Trophoblast cell (in vitro differentiated cells and primary cell): ENCODE measurements around the gene EVI2A.
A peak's percentile ranks its signal among the peaks of the same experiment; 100 is the strongest.

ENCODE experiments used
- DNase-seq, 2 donors: peaks; one replicate each; pipeline ENCODE4 v3.0.0-alpha.2; 2016
- H2AFZ ChIP-seq: 2 replicates; pipeline ENCODE4 v1.6.1; 2013; ENCODE audit warnings: low read length, moderate library complexity, mild to moderate bottlenecking; ENCODE audit not compliant: insufficient read depth, poor library complexity
- H2AK5ac ChIP-seq: 2 replicates; pipeline ENCODE4 v1.6.1; 2013; ENCODE audit warnings: mild to moderate bottlenecking, low read length
- H2BK120ac ChIP-seq: 2 replicates; pipeline ENCODE4 v1.6.1; 2013; ENCODE audit warnings: low read length, mild to moderate bottlenecking, moderate library complexity; ENCODE audit not compliant: insufficient read depth, poor library complexity
- H2BK12ac ChIP-seq: 2 replicates; pipeline ENCODE4 v1.6.1; 2013; ENCODE audit warnings: mild to moderate bottlenecking, low read length, moderate library complexity
- H2BK5ac ChIP-seq: 2 replicates; pipeline ENCODE4 v1.6.1; 2013; ENCODE audit warnings: low read length, low read depth, moderate library complexity, mild to moderate bottlenecking; ENCODE audit not compliant: poor library complexity
- H3K14ac ChIP-seq: 2 replicates; pipeline ENCODE4 v1.6.1; 2013; ENCODE audit warnings: mild to moderate bottlenecking, low read length
- H3K18ac ChIP-seq: 2 replicates; pipeline ENCODE4 v1.6.1; 2013; ENCODE audit warnings: mild to moderate bottlenecking, low read length
- H3K23ac ChIP-seq: 2 replicates; pipeline ENCODE4 v1.6.1; 2013; ENCODE audit warnings: low read length
- H3K27ac ChIP-seq: 2 replicates; pipeline ENCODE4 v1.5.1; 2013; ENCODE audit warnings: low read depth, mild to moderate bottlenecking, inconsistent platforms, low read length, moderate library complexity
- H3K27me3 ChIP-seq: 2 replicates; pipeline ENCODE4 v1.6.1; 2013; ENCODE audit warnings: inconsistent platforms, mild to moderate bottlenecking, low read length, moderate library complexity; ENCODE audit not compliant: insufficient read depth
- H3K36me3 ChIP-seq, 2 experiments: 1 replicate in 1 of 2; 2 replicates in 1 of 2; pipeline ENCODE4 v1.6.1; 2013; ENCODE audit warnings: low read length in 2 of 2, mild to moderate bottlenecking in 2 of 2, moderate library complexity in 1 of 2; ENCODE audit not compliant: insufficient read depth in 2 of 2, control insufficient read depth in 1 of 2
- H3K4ac ChIP-seq: 2 replicates; pipeline ENCODE4 v1.6.1; 2013; ENCODE audit warnings: low read depth, mild to moderate bottlenecking, low read length, moderate library complexity
- H3K4me1 ChIP-seq, 2 experiments: 1 replicate in 1 of 2; 2 replicates in 1 of 2; pipeline ENCODE4 v1.6.1; 2013; ENCODE audit warnings: low read length in 2 of 2, mild to moderate bottlenecking in 2 of 2, moderate library complexity in 1 of 2; ENCODE audit not compliant: insufficient read depth in 2 of 2, control insufficient read depth in 1 of 2
- H3K4me2 ChIP-seq: 2 replicates; pipeline ENCODE4 v1.6.1; 2013; ENCODE audit warnings: inconsistent platforms, mild to moderate bottlenecking, low read length, moderate library complexity
- H3K4me3 ChIP-seq: 2 replicates; pipeline ENCODE4 v1.5.1; 2013; ENCODE audit warnings: mild to moderate bottlenecking, low read depth, low read length, inconsistent platforms
- H3K79me1 ChIP-seq: one replicate; pipeline ENCODE4 v1.6.1; 2013; ENCODE audit warnings: low read length
- H3K79me2 ChIP-seq: 2 replicates; pipeline ENCODE4 v1.6.1; 2013; ENCODE audit warnings: low read length, mild to moderate bottlenecking; ENCODE audit not compliant: control insufficient read depth, insufficient read depth, poor library complexity
- H3K9ac ChIP-seq: 2 replicates; pipeline ENCODE4 v1.6.1; 2013; ENCODE audit warnings: mild to moderate bottlenecking, low read length
- H3K9me3 ChIP-seq: 2 replicates; pipeline ENCODE4 v1.6.1; 2013; ENCODE audit warnings: low read depth, mild to moderate bottlenecking, control low read depth, inconsistent platforms, low read length; ENCODE audit not compliant: insufficient read depth
- H4K12ac ChIP-seq: 2 replicates; pipeline ENCODE4 v1.6.1; 2013; ENCODE audit warnings: low read depth, mild to moderate bottlenecking, low read length, moderate library complexity
- H4K8ac ChIP-seq: 2 replicates; pipeline ENCODE4 v1.6.1; 2013; ENCODE audit warnings: low read depth, mild to moderate bottlenecking, low read length, moderate library complexity
- H4K91ac ChIP-seq: one replicate; pipeline ENCODE4 v1.6.1; 2013; ENCODE audit warnings: low read depth, mild to moderate bottlenecking, low read length, moderate library complexity
- WGBS: extraction: QIAGEN DNeasy Blood & Tissue Kit; methylation state at CpG from one replicate; pipeline ENCODE4 v1.1.7; 2013; ENCODE audit warnings: missing lambda C conversion rate; ENCODE audit not compliant: insufficient read length, insufficient coverage; ENCODE audit errors: extremely low coverage; 5-methylcytosine and 5-hydroxymethylcytosine counted together

Gene EVI2A

GRCh38 chr17:31273516-31273915, 47.9 kb downstream of the EVI2A start:
- Histone ChIP-seq H2AK5ac (no peak overlapping the region), H3K79me2 (no peaks in the 10 kb centered on the region), H3K79me1 (no peaks in the 10 kb centered on the region), H3K9me3 (no peaks in the 10 kb centered on the region), H2BK12ac (no peak overlapping the region), H3K4me2 (no peak overlapping the region), H3K4me3 (no peak overlapping the region), H3K27ac (no peak overlapping the region), H3K14ac (no peak overlapping the region), H3K9ac (no peak overlapping the region), H2AFZ (no peak overlapping the region), H4K91ac (no peak overlapping the region), H3K36me3 (peaks cover 4 to 10% of the 10 kb centered on the region in 2 experiments), H4K12ac (no peak overlapping the region), H3K4me1 (peaks cover 0 to 9% of the 10 kb centered on the region in 2 experiments), H2BK120ac (no peak overlapping the region), H4K8ac (no peak overlapping the region), H3K4ac (no peak overlapping the region), H2BK5ac (no peak overlapping the region), H3K18ac (no peak overlapping the region), H3K23ac (no peak overlapping the region), H3K27me3 (no peaks in the 10 kb centered on the region)
- no peak for DNase-seq
- WGBS: no CpG with 5 or more reads among the region's 1 CpG

DNA sequence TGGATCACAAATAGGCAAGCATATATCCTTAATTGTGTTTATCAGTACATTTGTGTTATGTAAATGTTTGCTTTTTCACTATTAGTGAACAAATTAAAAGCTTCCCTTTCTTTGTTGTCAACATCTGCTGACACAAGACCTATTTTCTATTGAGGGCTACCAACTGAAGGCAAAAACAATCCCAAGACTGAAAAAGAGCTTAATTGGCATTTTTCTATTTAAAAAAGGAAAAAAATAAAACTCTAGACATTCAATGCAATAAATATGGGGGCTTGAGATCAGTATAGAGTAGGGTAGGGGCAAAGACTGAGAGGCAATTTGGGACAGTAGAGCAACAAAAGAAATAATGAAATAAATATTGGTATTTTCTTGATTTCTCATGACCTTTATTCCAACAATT, 48.6 kb downstream of the EVI2A start:
- H3K79me2 ChIP-seq: no peaks in the 10 kb centered on the region
- H2BK12ac ChIP-seq: no peak overlapping the region
- H3K9ac ChIP-seq: no peak overlapping the region
- H2AK5ac ChIP-seq: no peak overlapping the region
- H3K79me1 ChIP-seq: no peaks in the 10 kb centered on the region
- no peaks in the 10 kb centered on the region for H3K27me3 ChIP-seq
- no peak for DNase-seq
- H2AFZ ChIP-seq: no peak overlapping the region
- no peak overlapping the region for H3K4me3 ChIP-seq
- no peak overlapping the region for H4K12ac ChIP-seq
- no peak overlapping the region for H3K23ac ChIP-seq
- H3K4me2 ChIP-seq: no peak overlapping the region
- H3K36me3 ChIP-seq: peaks cover 4 to 9% of the 10 kb centered on the region in 2 experiments
- no peak overlapping the region for H2BK120ac ChIP-seq
- H2BK5ac ChIP-seq: no peak overlapping the region
- H3K14ac ChIP-seq: no peak overlapping the region
- H4K8ac ChIP-seq: no peak overlapping the region
- H3K4ac ChIP-seq: no peak overlapping the region
- H3K9me3 ChIP-seq: no peaks in the 10 kb centered on the region
- no peak overlapping the region for H3K27ac ChIP-seq
- no peak overlapping the region for H3K18ac ChIP-seq
- no peak overlapping the region for H4K91ac ChIP-seq
- H3K4me1 ChIP-seq: peaks cover 0 to 12% of the 10 kb centered on the region in 2 experiments

- no peak overlapping the region for H3K4me3 ChIP-seq
- no peaks in the 10 kb centered on the region for H3K79me1 ChIP-seq
- no peak overlapping the region for H3K4me2 ChIP-seq
- H3K79me2 ChIP-seq: no peaks in the 10 kb centered on the region
- no peak overlapping the region for H2BK5ac ChIP-seq
- no peak overlapping the region for H2AFZ ChIP-seq
- peaks cover 0 to 12% of the 10 kb centered on the region in 2 experiments for H3K4me1 ChIP-seq
- H3K9ac ChIP-seq: no peak overlapping the region
- H2BK120ac ChIP-seq: no peak overlapping the region
- no peak overlapping the region for H2AK5ac ChIP-seq
- H3K4ac ChIP-seq: no peak overlapping the region
- no peak overlapping the region for H3K14ac ChIP-seq
- WGBS: no CpG with 5 or more reads among the region's 1 CpG
- no peak overlapping the region for H4K91ac ChIP-seq
- H3K27me3 ChIP-seq: no peaks in the 10 kb centered on the region
- H3K36me3 ChIP-seq: peaks cover 4% of the 10 kb centered on the region in 2 experiments
- H4K8ac ChIP-seq: no peak overlapping the region
- H3K27ac ChIP-seq: no peak overlapping the region
- no peak overlapping the region for H3K23ac ChIP-seq
- H3K18ac ChIP-seq: no peak overlapping the region
- DNase-seq: no peak
- H3K9me3 ChIP-seq: no peaks in the 10 kb centered on the region
- no peak overlapping the region for H2BK12ac ChIP-seq
- H4K12ac ChIP-seq: no peak overlapping the region
Measured at GRCh38 chr17:31272236-31272635, 49.2 kb downstream of the EVI2A start.

GRCh38 chr17:31269578-31269983, 51.8 kb downstream of the EVI2A start:
- Histone ChIP-seq H3K23ac (no peak overlapping the region), H4K91ac (no peak overlapping the region), H4K8ac (no peak overlapping the region), H3K27me3 (no peaks in the 10 kb centered on the region), H3K9me3 (no peaks in the 10 kb centered on the region), H3K4me2 (peak overlapping the region; percentile 35), H3K18ac (no peak overlapping the region), H3K4ac (no peak overlapping the region), H3K27ac (peak overlapping the region; percentile 69), H3K79me2 (no peaks in the 10 kb centered on the region), H2BK12ac (no peak overlapping the region), H2BK120ac (no peak overlapping the region), H3K36me3 (peaks cover 1 to 4% of the 10 kb centered on the region in 2 experiments), H2AK5ac (no peak overlapping the region), H3K4me1 (peaks cover 0 to 12% of the 10 kb centered on the region in 2 experiments), H3K4me3 (no peak overlapping the region), H3K14ac (no peak overlapping the region), H4K12ac (no peak overlapping the region), H2AFZ (no peak overlapping the region), H3K79me1 (no peaks in the 10 kb centered on the region), H3K9ac (no peak overlapping the region), H2BK5ac (no peak overlapping the region)
- peak; percentile 39 to 50 for DNase-seq
- no CpG with 5 or more reads among the region's 1 CpG for WGBS
